ENCODE data around the gene BRME1.

DNA sequence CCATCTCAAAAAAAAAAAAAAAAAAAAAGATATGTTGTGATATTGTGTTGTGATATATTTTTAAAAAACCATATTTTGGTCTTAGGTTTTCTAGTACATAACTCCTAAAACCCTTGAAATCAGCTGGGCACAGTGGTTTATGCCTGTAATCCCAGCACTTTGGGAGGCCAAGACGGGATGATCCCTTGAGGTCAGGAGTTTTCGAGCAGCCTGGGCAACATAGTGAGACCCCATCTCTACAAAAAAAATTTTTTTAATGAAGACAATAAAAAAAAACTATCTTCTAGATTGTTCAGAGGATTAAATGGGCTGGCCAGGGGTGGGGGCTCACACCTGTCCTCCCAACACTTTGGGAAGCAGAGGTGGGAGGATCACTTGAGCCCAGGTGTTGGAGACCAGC is 45.1 kb upstream of the BRME1 start:
- TF ChIP-seq ZNF350 (tag by site-specific recombination; IDR thresholded peaks at IDR 0.05) (no peak), ZNF521 (tag by site-specific recombination; IDR thresholded peaks at IDR 0.05) (no peak), ZNF747 (tag by site-specific recombination; IDR thresholded peaks at IDR 0.05) (no peak), ZNF157 (tag by site-specific recombination; IDR thresholded peaks at IDR 0.05) (no peak), MEIS1 (CRISPR knock-in tag; IDR thresholded peaks at IDR 0.05; ENCODE audit: borderline replicate concordance) (no peak), GFI1B (tag by site-specific recombination; IDR thresholded peaks at IDR 0.05) (no peak), ZBTB20 (tag by site-specific recombination; IDR thresholded peaks at IDR 0.05) (no peak), ZNF174 (tag by site-specific recombination; IDR thresholded peaks at IDR 0.05) (no peak), CTCF (tag by site-specific recombination; IDR thresholded peaks at IDR 0.05) (no peak), ZNF658 (tag by site-specific recombination; IDR thresholded peaks at IDR 0.05) (no peak), ZFP41 (tag by site-specific recombination; IDR thresholded peaks at IDR 0.05; ENCODE audit: borderline replicate concordance) (no peak)
- TF ChIP-seq, protein P1, sequence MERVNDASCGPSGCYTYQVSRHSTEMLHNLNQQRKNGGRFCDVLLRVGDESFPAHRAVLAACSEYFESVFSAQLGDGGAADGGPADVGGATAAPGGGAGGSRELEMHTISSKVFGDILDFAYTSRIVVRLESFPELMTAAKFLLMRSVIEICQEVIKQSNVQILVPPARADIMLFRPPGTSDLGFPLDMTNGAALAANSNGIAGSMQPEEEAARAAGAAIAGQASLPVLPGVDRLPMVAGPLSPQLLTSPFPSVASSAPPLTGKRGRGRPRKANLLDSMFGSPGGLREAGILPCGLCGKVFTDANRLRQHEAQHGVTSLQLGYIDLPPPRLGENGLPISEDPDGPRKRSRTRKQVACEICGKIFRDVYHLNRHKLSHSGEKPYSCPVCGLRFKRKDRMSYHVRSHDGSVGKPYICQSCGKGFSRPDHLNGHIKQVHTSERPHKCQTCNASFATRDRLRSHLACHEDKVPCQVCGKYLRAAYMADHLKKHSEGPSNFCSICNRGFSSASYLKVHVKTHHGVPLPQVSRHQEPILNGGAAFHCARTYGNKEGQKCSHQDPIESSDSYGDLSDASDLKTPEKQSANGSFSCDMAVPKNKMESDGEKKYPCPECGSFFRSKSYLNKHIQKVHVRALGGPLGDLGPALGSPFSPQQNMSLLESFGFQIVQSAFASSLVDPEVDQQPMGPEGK (tag by site-specific recombination; IDR thresholded peaks at IDR 0.05): no peak
- TF ChIP-seq, protein P2, sequence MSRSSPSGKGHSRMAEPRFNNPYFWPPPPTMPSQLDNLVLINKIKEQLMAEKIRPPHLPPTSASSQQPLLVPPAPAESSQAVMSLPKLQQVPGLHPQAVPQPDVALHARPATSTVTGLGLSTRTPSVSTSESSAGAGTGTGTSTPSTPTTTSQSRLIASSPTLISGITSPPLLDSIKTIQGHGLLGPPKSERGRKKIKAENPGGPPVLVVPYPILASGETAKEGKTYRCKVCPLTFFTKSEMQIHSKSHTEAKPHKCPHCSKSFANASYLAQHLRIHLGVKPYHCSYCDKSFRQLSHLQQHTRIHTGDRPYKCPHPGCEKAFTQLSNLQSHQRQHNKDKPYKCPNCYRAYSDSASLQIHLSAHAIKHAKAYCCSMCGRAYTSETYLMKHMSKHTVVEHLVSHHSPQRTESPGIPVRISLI (tag by site-specific recombination; IDR thresholded peaks at IDR 0.05): no peak

Measured in HEK293 (cell line).